ENCODE data around the gene ATP1B3. TPM values are rescaled to one million over a fixed set of nuclear protein-coding genes. Genes with fewer than 3 reads are reported as not detected.

The ATP1B3 gene
- total and polyA plus RNA-seq, 9 of the 15 experiments (the other 6 are each of a cell fraction or from before 2014, with no cell fraction given): 48.3 to 202 (median 123) TPM

- peak in 1 of 2 experiments; percentile 59; a peak in 1 of 4 replicates for TF ChIP-seq ZNF318 (IDR thresholded peaks at IDR 0.05; ENCODE audit: borderline replicate concordance in 1 of 2, low read depth in 1 of 2)
- TF ChIP-seq ATF3 (IDR thresholded peaks at IDR 0.05): peak; percentile 55
- TF ChIP-seq ATF3 (CRISPR knock-in tag; conservative IDR thresholded peaks at IDR 0.05): no peak
- TF ChIP-seq ELF4 (CRISPR knock-in tag; IDR thresholded peaks at IDR 0.05): peak; percentile 97
- no peak for TF ChIP-seq ESRRA (IDR thresholded peaks at IDR 0.05; ENCODE audit: borderline replicate concordance, low read depth)
- TF ChIP-seq BDP1 (IDR thresholded peaks at IDR 0.05; ENCODE audit: insufficient read depth, insufficient read length): no peak
- peak; percentile 95 for TF ChIP-seq KLF16 (IDR thresholded peaks at IDR 0.05)
- peak; percentile 22; the same call in 1 of the 2 replicates for TF ChIP-seq ZNF583 (CRISPR knock-in tag; IDR thresholded peaks at IDR 0.05)
- TF ChIP-seq TEAD4 (IDR thresholded peaks at IDR 0.05; ENCODE audit: low read length): peak; percentile 95
- TF ChIP-seq TEAD4 (CRISPR knock-in tag; IDR thresholded peaks at IDR 0.05; ENCODE audit: borderline replicate concordance): no peak
- TF ChIP-seq CXXC5 (CRISPR knock-in tag; IDR thresholded peaks at IDR 0.05): peak; percentile 86
- peak; percentile 99 for TF ChIP-seq TAL1 (IDR thresholded peaks at IDR 0.05)
- TF ChIP-seq PREB (CRISPR knock-in tag; IDR thresholded peaks at IDR 0.05): no peak
Measured at GRCh38 chr3:141849056-141849815, 27.2 kb upstream of the ATP1B3 start (continued).
